ENCODE results near the gene VCAM1.

- TF ChIP-seq RFX5 (IDR thresholded peaks at IDR 0.05) (no peak), E2F6 (IDR thresholded peaks at IDR 0.05; ENCODE audit: borderline replicate concordance, low read depth) (no peak), CTCF (IDR thresholded peaks at IDR 0.05) (no peak), EP300 (IDR thresholded peaks at IDR 0.05) (no peak), NFE2L2 (conservative IDR thresholded peaks at IDR 0.05; ENCODE audit: low read length) (no peak), ZFP36 (IDR thresholded peaks at IDR 0.05; ENCODE audit: borderline replicate concordance, partially characterized antibody) (no peak), TP53 (CRISPR knock-in tag; IDR thresholded peaks at IDR 0.05) (no peak)
Observed at GRCh38 chr1:100778748-100779147, 59.2 kb downstream of the VCAM1 start.

Measured in A549 (cell line).